Mesenchymal stem cell (in vitro differentiated cells and primary cell): ENCODE results near the gene LHFPL6.

ENCODE experiments used
- DNase-seq: peaks from one replicate; pipeline ENCODE4 v3.0.0-alpha.2; 2013
- H2AFZ ChIP-seq: one replicate; pipeline ENCODE4 v1.6.1; 2013; ENCODE audit warnings: low read depth, mild to moderate bottlenecking, control low read depth, inconsistent platforms, low read length, moderate library complexity
- H2AK5ac ChIP-seq: 2 replicates; pipeline ENCODE4 v1.6.1; 2013; ENCODE audit warnings: low read length, moderate library complexity, mild to moderate bottlenecking, inconsistent platforms; ENCODE audit not compliant: severe bottlenecking
- H2BK120ac ChIP-seq: one replicate; pipeline ENCODE4 v1.6.1; 2013; ENCODE audit warnings: low read depth, mild to moderate bottlenecking, inconsistent platforms, low read length, moderate library complexity
- H2BK12ac ChIP-seq, 2 experiments: one replicate each; pipeline ENCODE4 v1.6.1; 2013; ENCODE audit warnings: inconsistent platforms in 2 of 2, low read length in 2 of 2, mild to moderate bottlenecking in 2 of 2, moderate library complexity in 2 of 2, control low read depth in 1 of 2
- H2BK15ac ChIP-seq: one replicate; pipeline ENCODE4 v1.6.1; 2013; ENCODE audit warnings: mild to moderate bottlenecking, low read depth, inconsistent platforms; ENCODE audit not compliant: poor library complexity, severe bottlenecking
- H2BK5ac ChIP-seq: 2 replicates; pipeline ENCODE4 v1.6.1; 2013; ENCODE audit warnings: low read depth, mild to moderate bottlenecking, low read length, control low read depth, inconsistent platforms; ENCODE audit not compliant: poor library complexity, severe bottlenecking
- H3K14ac ChIP-seq, 2 experiments: one replicate each; pipeline ENCODE4 v1.6.1; 2013; ENCODE audit warnings: inconsistent platforms in 2 of 2, low read length in 2 of 2, control low read depth in 1 of 2, mild to moderate bottlenecking in 1 of 2, moderate library complexity in 1 of 2
- H3K18ac ChIP-seq, 2 experiments: one replicate each; pipeline ENCODE4 v1.6.1; 2013; ENCODE audit warnings: inconsistent platforms in 2 of 2, low read length in 2 of 2, control low read depth in 1 of 2, low read depth in 1 of 2, mild to moderate bottlenecking in 1 of 2
- H3K23ac ChIP-seq, 2 experiments: one replicate each; pipeline ENCODE4 v1.6.1; 2013; ENCODE audit warnings: inconsistent platforms in 2 of 2, low read length in 2 of 2, mild to moderate bottlenecking in 2 of 2, moderate library complexity in 2 of 2, control low read depth in 1 of 2
- H3K27ac ChIP-seq: 2 replicates; pipeline ENCODE4 v1.5.1; 2013; ENCODE audit warnings: mild to moderate bottlenecking, moderate library complexity, low read length, control low read depth, inconsistent platforms; ENCODE audit not compliant: poor library complexity, severe bottlenecking
- H3K27me3 ChIP-seq, 2 experiments: 2 replicates each; pipeline versions ENCODE4 v1.6.1 to v1.7.0; 2013; ENCODE audit warnings: low read length in 2 of 2, mild to moderate bottlenecking in 2 of 2, moderate library complexity in 2 of 2, control low read depth in 1 of 2, inconsistent platforms in 1 of 2; ENCODE audit not compliant: control insufficient read depth in 1 of 2, insufficient read depth in 1 of 2
- H3K36me3 ChIP-seq, 2 experiments: 2 replicates each; pipeline versions ENCODE4 v1.6.1 to v1.7.0; 2013; ENCODE audit warnings: low read length in 2 of 2, control low read depth in 1 of 2, inconsistent platforms in 1 of 2, low read depth in 1 of 2, mild to moderate bottlenecking in 1 of 2; ENCODE audit not compliant: insufficient read depth in 2 of 2, control insufficient read depth in 1 of 2
- H3K4ac ChIP-seq, 2 experiments: one replicate each; pipeline ENCODE4 v1.6.1; 2013; ENCODE audit warnings: inconsistent platforms in 2 of 2, low read length in 2 of 2, mild to moderate bottlenecking in 2 of 2, moderate library complexity in 2 of 2, control low read depth in 1 of 2, low read depth in 1 of 2
- H3K4me1 ChIP-seq: 2 replicates; pipeline ENCODE4 v1.6.1; 2013; ENCODE audit warnings: low read depth, low read length, control low read depth; ENCODE audit not compliant: control insufficient read depth, insufficient read depth
- H3K4me2 ChIP-seq: 2 replicates; pipeline ENCODE4 v1.6.1; 2013; ENCODE audit warnings: low read length, mild to moderate bottlenecking, inconsistent platforms; ENCODE audit not compliant: poor library complexity, severe bottlenecking
- H3K4me3 ChIP-seq, 2 experiments: 2 replicates each; pipeline versions ENCODE4 v1.5.1 to v1.7.0; 2013; ENCODE audit warnings: low read length in 2 of 2, mild to moderate bottlenecking in 2 of 2, control low read depth in 1 of 2, low read depth in 1 of 2; ENCODE audit not compliant: insufficient read depth in 1 of 2
- H3K79me1 ChIP-seq: replicated peaks from 2 replicates; pipeline ENCODE4 v1.6.1; 2013; ENCODE audit warnings: mild to moderate bottlenecking, control low read depth, low read length, inconsistent platforms; ENCODE audit not compliant: poor library complexity, severe bottlenecking
- H3K9ac ChIP-seq: 2 replicates; pipeline ENCODE4 v1.7.0; 2013; ENCODE audit warnings: mild to moderate bottlenecking, low read length, moderate library complexity
- H3K9me3 ChIP-seq: 2 replicates; pipeline ENCODE4 v1.7.0; 2013; ENCODE audit warnings: mild to moderate bottlenecking, low read length; ENCODE audit not compliant: control insufficient read depth
- H4K8ac ChIP-seq: one replicate; pipeline ENCODE4 v1.6.1; 2013; ENCODE audit warnings: inconsistent platforms, mild to moderate bottlenecking, low read length, moderate library complexity
- H4K91ac ChIP-seq: one replicate; pipeline ENCODE4 v1.6.1; 2013; ENCODE audit warnings: mild to moderate bottlenecking, low read length, inconsistent platforms
- WGBS: methylation state at CpG from one replicate; pipeline ENCODE4 v1.1.7; 2013; ENCODE audit warnings: mixed read lengths; 5-methylcytosine and 5-hydroxymethylcytosine counted together

LHFPL6 gene

DNA sequence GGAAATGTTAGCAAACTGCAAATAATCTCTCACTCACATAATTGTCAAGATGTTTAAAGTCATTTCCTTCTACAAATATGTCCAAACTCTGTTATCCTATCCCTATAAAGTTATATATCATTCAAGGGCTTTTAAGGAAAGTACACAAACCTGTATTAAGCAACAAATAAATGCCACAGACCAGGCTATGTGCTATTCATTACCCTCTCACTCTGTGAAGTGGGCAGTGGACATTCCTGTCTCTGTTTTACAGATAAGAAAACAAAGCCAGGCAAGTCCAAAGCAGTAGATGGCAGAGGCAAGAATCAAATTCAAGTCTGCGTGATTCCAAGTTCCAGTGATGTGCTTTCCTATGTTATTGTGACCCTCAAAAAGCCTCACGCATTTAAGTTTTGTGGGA is 140.6 kb downstream of the LHFPL6 start:
- no peak overlapping the region for H2BK15ac ChIP-seq
- H3K4ac ChIP-seq: no peak overlapping the region
- H3K27me3 ChIP-seq: no peaks in the 10 kb centered on the region
- no peaks in the 10 kb centered on the region for H3K36me3 ChIP-seq
- H2AK5ac ChIP-seq: no peak overlapping the region
- peaks cover 3% of the 10 kb centered on the region for H3K79me1 ChIP-seq
- no peak overlapping the region for H3K4me2 ChIP-seq
- no peaks in the 10 kb centered on the region for H3K4me1 ChIP-seq
- H2AFZ ChIP-seq: no peak overlapping the region
- H2BK12ac ChIP-seq: no peak overlapping the region
- no peak overlapping the region for H4K91ac ChIP-seq
- H3K9ac ChIP-seq: no peak overlapping the region
- H3K27ac ChIP-seq: no peak overlapping the region
- no peak overlapping the region for H2BK5ac ChIP-seq
- no peak overlapping the region for H4K8ac ChIP-seq
- 97% methylated on average over 2 of the region's 2 CpGs for WGBS
- no peak overlapping the region for H3K4me3 ChIP-seq
- no peak overlapping the region for H3K18ac ChIP-seq
- no peak overlapping the region for H3K14ac ChIP-seq
- no peaks in the 10 kb centered on the region for H3K9me3 ChIP-seq
- no peak overlapping the region for H2BK120ac ChIP-seq
- no peak overlapping the region for H3K23ac ChIP-seq
- peak; percentile 28 for DNase-seq

DNA sequence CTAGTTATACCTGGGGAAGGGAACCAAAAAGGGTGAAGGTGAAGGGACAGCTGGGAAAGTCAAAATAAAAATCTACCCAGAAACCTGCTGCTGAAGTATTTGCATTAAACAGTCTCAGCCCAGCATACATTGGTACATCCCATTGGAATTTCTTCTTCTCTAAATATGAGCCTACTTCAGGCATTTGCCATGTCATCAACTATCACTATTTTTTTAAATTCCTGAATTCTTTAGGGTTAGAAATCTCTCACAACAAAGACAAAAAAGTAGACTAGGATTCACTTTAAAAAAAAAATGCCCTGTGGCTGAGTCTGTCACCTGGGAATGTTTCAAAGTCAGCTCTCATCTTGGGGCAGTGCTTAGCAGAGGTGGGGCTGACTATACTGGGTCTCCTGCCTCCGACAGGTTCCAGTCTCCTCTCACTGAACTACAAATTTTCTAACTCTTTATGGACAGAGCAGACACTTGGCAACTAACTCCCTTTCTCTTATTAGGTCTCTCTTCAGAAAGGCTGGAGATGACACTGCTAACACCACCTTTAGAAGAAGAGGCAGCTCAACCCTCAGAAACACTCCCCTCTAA is 141.2 kb downstream of the LHFPL6 start:
- no peak overlapping the region for H3K18ac ChIP-seq
- no peak overlapping the region for H4K8ac ChIP-seq
- DNase-seq: no peak
- no peak overlapping the region for H3K27ac ChIP-seq
- no peak overlapping the region for H2BK5ac ChIP-seq
- no peak overlapping the region for H2BK12ac ChIP-seq
- H3K79me1 ChIP-seq: peaks cover 5% of the 10 kb centered on the region
- no peak overlapping the region for H3K4me3 ChIP-seq
- no peak overlapping the region for H4K91ac ChIP-seq
- H3K23ac ChIP-seq: no peak overlapping the region
- no peaks in the 10 kb centered on the region for H3K27me3 ChIP-seq
- no peaks in the 10 kb centered on the region for H3K4me1 ChIP-seq
- no peak overlapping the region for H2BK120ac ChIP-seq
- H3K14ac ChIP-seq: no peak overlapping the region
- H3K9ac ChIP-seq: no peak overlapping the region
- H2AFZ ChIP-seq: no peak overlapping the region
- no peak overlapping the region for H3K4ac ChIP-seq
- H3K4me2 ChIP-seq: no peak overlapping the region
- H3K36me3 ChIP-seq: no peaks in the 10 kb centered on the region
- H2AK5ac ChIP-seq: no peak overlapping the region
- H3K9me3 ChIP-seq: no peaks in the 10 kb centered on the region
- 91% methylated on average over 1 of the region's 1 CpG for WGBS
- no peak overlapping the region for H2BK15ac ChIP-seq

DNA sequence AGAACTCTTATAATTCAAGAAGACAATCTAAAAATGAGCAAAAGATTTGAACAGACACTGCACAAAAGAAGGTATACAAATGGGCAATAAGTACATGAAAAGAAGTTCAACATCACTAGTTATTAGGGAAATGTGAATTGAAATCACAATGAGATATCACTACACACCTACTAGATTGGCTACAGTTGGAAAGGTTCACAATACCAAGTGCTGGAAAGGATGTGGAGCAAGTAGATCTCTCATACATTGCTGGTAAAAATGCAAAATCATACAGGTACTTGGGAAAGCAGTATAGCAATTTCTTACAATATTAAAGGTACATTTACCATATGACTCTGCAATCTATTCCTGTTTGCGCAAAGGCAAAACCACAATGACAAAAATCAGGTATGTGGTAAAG is 145.7 kb downstream of the LHFPL6 start:
- Histone ChIP-seq H3K4me2 (no peak overlapping the region), H2BK12ac (no peak overlapping the region), H3K27me3 (no peaks in the 10 kb centered on the region), H3K9me3 (no peaks in the 10 kb centered on the region), H3K79me1 (peaks cover 3% of the 10 kb centered on the region), H4K8ac (no peak overlapping the region), H3K18ac (no peak overlapping the region), H2BK15ac (no peak overlapping the region), H3K23ac (no peak overlapping the region), H3K36me3 (no peaks in the 10 kb centered on the region), H3K4me3 (no peak overlapping the region), H3K9ac (no peak overlapping the region), H2AK5ac (no peak overlapping the region), H3K4me1 (no peaks in the 10 kb centered on the region), H2BK5ac (no peak overlapping the region), H4K91ac (no peak overlapping the region), H3K4ac (no peak overlapping the region), H2BK120ac (no peak overlapping the region), H3K14ac (no peak overlapping the region), H3K27ac (no peak overlapping the region), H2AFZ (no peak overlapping the region)
- no peak for DNase-seq
- WGBS: 100% methylated on average over 1 of the region's 1 CpG

DNA sequence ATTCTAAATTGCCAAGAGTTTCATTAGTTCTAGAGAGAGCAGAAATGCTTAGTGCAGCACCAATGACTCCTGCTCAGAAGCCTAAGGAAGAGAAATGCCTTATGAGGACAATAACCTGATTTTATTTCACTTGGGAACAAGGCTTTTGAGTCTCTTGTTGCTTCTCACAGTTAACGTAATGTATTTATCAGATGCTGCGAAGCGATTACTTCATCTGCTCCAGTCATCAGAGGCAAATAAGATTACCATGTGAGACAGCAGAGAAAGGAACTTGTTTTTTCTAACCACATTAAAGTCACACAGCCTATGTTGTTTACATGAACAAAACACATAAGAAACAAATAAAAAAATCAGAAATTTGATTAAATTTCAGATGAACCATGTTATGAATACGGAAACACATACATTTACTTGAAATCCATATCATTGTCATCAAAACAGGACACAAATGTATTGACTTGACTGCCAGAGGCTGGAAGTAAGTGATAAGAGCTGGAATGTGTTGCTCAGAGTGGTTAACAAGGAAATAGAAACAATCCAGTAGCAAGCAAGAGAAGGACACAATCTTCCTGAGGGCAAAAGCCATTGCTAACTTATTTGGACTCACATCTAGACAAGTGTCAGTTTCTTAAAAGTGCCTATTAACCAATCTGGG is 147.3 kb downstream of the LHFPL6 start:
- no peaks in the 10 kb centered on the region for H3K36me3 ChIP-seq
- no peak overlapping the region for H4K91ac ChIP-seq
- H4K8ac ChIP-seq: no peak overlapping the region
- H2AFZ ChIP-seq: no peak overlapping the region
- no peaks in the 10 kb centered on the region for H3K4me1 ChIP-seq
- H2BK12ac ChIP-seq: no peak overlapping the region
- H3K4ac ChIP-seq: no peak overlapping the region
- H3K23ac ChIP-seq: no peak overlapping the region
- no peak overlapping the region for H2BK15ac ChIP-seq
- H3K27me3 ChIP-seq: no peaks in the 10 kb centered on the region
- H2AK5ac ChIP-seq: no peak overlapping the region
- no peak overlapping the region for H3K14ac ChIP-seq
- H3K27ac ChIP-seq: no peak overlapping the region
- no peak overlapping the region for H3K4me2 ChIP-seq
- no peak overlapping the region for H2BK5ac ChIP-seq
- no peak overlapping the region for H2BK120ac ChIP-seq
- no peak overlapping the region for H3K9ac ChIP-seq
- 62% methylated on average over 3 of the region's 4 CpGs for WGBS
- H3K79me1 ChIP-seq: peaks cover 3% of the 10 kb centered on the region
- H3K4me3 ChIP-seq: no peak overlapping the region
- DNase-seq: peak; percentile 58
- no peaks in the 10 kb centered on the region for H3K9me3 ChIP-seq
- peak overlapping the region in 1 of 2 experiments; percentile 33 for H3K18ac ChIP-seq
